Lower leg skin (tissue), 3 donors: ENCODE measurements around the gene SYCP2L.

ENCODE experiments used
- CTCF ChIP-seq, 3 donors: fragments of 450-650 bp; IDR thresholded peaks; one replicate each; pipeline ENCODE4 v1.5.1; 2016; ENCODE audit warnings: antibody characterized with exemption in 3 of 3, mild to moderate bottlenecking in 3 of 3, moderate library complexity in 2 of 3
- POLR2A ChIP-seq, 2 donors: fragments of 450-650 bp; IDR thresholded peaks; one replicate each; pipeline ENCODE4 v1.6.1; 2016 to 2017; ENCODE audit warnings: antibody characterized with exemption in 2 of 2, mild to moderate bottlenecking in 1 of 2, moderate library complexity in 1 of 2

DNA sequence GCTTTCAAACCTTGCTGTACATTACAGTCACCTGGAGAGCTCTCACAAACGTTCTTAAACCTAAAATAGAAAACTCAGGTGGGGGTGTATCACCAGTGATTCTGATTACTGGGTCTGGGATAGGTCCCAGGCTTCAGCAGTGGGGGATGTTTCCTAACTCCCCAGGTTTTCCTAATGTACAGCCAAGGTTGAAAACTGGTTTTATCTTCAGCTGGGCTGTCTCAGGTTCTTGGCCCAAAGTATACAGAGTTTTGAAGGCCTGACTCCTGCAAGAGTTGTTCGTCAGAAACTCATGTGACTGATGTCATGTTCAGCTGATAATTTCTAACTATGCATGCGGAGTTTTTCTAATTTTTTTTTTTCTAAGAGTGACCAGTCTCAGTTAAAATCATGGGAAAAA, 9.8 kb downstream of the SYCP2L start:
- TF ChIP-seq CTCF (IDR thresholded peaks at IDR 0.05) (no peak), POLR2A (IDR thresholded peaks at IDR 0.05) (no peak)
